ENCODE data around the gene CAMK1D.

CAMK1D gene

GRCh38 chr10:12638781-12639180, 289.4 kb downstream of the CAMK1D start:
- no peak for DNase-seq

GRCh38 chr10:12639996-12640944, 290.9 kb downstream of the CAMK1D start:
- DNase-seq = no peak

- DNase-seq = no peak
These were observed 292.7 kb downstream of the CAMK1D start for GRCh38 chr10:12642036-12642435.

- no peak for DNase-seq
These were observed 293.9 kb downstream of the CAMK1D start for GRCh38 chr10:12643279-12643678.

- DNase-seq = no peak
These were observed 295.2 kb downstream of the CAMK1D start for GRCh38 chr10:12644380-12645144.

GRCh38 chr10:12645449-12645848, 296.1 kb downstream of the CAMK1D start:
- DNase-seq = no peak

- DNase-seq = no peak
These were observed 299.8 kb downstream of the CAMK1D start for GRCh38 chr10:12649012-12649584.

GRCh38 chr10:12650122-12650521, 300.8 kb downstream of the CAMK1D start:
- no peak for DNase-seq

- no peak for DNase-seq
These were observed 301.4 kb downstream of the CAMK1D start for GRCh38 chr10:12650538-12651298.

- DNase-seq = no peak
These were observed 306.6 kb downstream of the CAMK1D start for GRCh38 chr10:12655940-12656339.

- peak; percentile 46 for DNase-seq
These were observed 307.3 kb downstream of the CAMK1D start for GRCh38 chr10:12656518-12657142.

GRCh38 chr10:12657489-12657888, 308.1 kb downstream of the CAMK1D start:
- no peak for DNase-seq

GRCh38 chr10:12658526-12658925, 309.2 kb downstream of the CAMK1D start:
- no peak for DNase-seq

- no peak for DNase-seq
These were observed 310.4 kb downstream of the CAMK1D start for GRCh38 chr10:12659706-12660105.

GRCh38 chr10:12660812-12661211, 311.5 kb downstream of the CAMK1D start:
- DNase-seq = no peak

GRCh38 chr10:12661671-12662070, 312.3 kb downstream of the CAMK1D start:
- no peak for DNase-seq

GRCh38 chr10:12663863-12664262, 314.5 kb downstream of the CAMK1D start:
- DNase-seq = no peak

- DNase-seq = no peak
These were observed 316.2 kb downstream of the CAMK1D start for GRCh38 chr10:12665501-12665900.

GRCh38 chr10:12667052-12667451, 317.7 kb downstream of the CAMK1D start:
- no peak for DNase-seq

- DNase-seq = no peak
These were observed 319.3 kb downstream of the CAMK1D start for GRCh38 chr10:12668634-12669033.

- DNase-seq = no peak
These were observed 320.7 kb downstream of the CAMK1D start for GRCh38 chr10:12670004-12670403.

GRCh38 chr10:12675186-12675585, 325.8 kb downstream of the CAMK1D start:
- DNase-seq = no peak
